ENCODE measurements around the gene BLNK. TPM values are rescaled to one million over a fixed set of nuclear protein-coding genes. Genes with fewer than 3 reads are reported as not detected.

Gene BLNK
- polyA plus RNA-seq, 2 of the 4 experiments (the other 2 are of a cell fraction), result not detected

DNA sequence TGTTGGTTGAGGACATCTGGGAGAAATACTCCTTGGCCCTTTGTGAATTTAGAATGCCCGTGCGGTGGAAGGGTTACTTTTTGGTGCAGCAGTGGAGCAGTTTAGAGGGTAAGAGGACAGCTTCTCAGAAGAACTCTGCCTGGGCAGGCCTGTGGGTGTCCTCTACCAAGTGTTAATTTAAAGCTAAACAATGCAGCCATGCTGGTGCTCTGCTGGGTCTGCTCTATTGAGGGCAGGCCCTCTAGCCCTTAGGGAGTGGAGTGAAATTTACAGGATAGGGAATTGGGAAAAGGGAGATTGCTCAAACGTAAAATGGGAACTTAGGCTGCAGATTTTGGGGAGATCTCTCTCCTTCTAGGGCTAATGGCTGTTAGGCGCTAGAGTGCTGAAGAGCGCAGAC is 22.1 kb downstream of the BLNK start:
- no peak for ATAC-seq
- CTCF ChIA-PET, result interaction anchor here (0.9 to 1.9 kb wide), 4 partner anchors 9 to 232 kb away, joined by 3 to 8 read pairs (median 4); no protein-coding TSS in a partner anchor

DNA sequence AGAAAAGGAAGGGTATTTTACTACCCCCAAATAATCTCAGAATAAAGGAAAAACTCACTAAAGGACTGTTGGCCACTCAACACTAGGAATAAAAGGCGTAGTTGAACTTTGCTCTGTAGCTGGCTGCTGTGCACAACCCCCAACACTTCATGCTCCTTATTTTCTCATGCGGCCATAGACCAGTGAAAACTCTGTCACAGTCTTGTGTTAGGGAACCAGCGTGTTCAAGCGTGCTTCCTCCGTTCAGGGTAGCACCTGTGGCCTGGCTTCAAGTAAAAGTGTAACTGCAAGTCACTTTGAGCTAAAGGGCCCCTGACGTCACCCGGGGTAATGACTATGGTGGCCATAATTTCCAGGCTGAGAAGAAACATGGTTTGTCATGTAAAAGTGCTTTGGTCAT is 27.0 kb downstream of the BLNK start:
- FAIRE-seq (no peak), DNase-seq (ENCODE audit: low read depth in 1 of 2, low spot score in 1 of 2) (no peak), ATAC-seq (no peak)
- no peak overlapping the region for H3K27ac ChIP-seq
- H3K4me2 ChIP-seq, result no peak overlapping the region
- no peaks in the 10 kb centered on the region for H3K9me3 ChIP-seq
- ChIA-PET POLR2A (no interaction called here), CTCF (interaction anchor here (2.9 kb wide), 1 partner anchor 15 kb away, joined by 10 read pairs; no protein-coding TSS in a partner anchor)
- TF ChIP-seq HOXB13 (CRISPR knock-in tag; IDR thresholded peaks at IDR 0.05; ENCODE audit: low read depth) (no peak), EHMT2 (IDR thresholded peaks at IDR 0.05; ENCODE audit: low read depth) (no peak), TFCP2L1 (CRISPR knock-in tag; IDR thresholded peaks at IDR 0.05) (no peak), GATA3 (IDR thresholded peaks at IDR 0.05; ENCODE audit: borderline replicate concordance) (no peak), HEYL (CRISPR knock-in tag; IDR thresholded peaks at IDR 0.05) (no peak), RCOR1 (IDR thresholded peaks at IDR 0.05; ENCODE audit: low read depth, low read length) (no peak), MAZ (IDR thresholded peaks at IDR 0.05; ENCODE audit: borderline replicate concordance, low read depth, low read length) (no peak), NR3C1 (IDR thresholded peaks at IDR 0.05) (no peak), HOXB5 (CRISPR knock-in tag; IDR thresholded peaks at IDR 0.05) (no peak)
- TF ChIP-seq, protein P1, sequence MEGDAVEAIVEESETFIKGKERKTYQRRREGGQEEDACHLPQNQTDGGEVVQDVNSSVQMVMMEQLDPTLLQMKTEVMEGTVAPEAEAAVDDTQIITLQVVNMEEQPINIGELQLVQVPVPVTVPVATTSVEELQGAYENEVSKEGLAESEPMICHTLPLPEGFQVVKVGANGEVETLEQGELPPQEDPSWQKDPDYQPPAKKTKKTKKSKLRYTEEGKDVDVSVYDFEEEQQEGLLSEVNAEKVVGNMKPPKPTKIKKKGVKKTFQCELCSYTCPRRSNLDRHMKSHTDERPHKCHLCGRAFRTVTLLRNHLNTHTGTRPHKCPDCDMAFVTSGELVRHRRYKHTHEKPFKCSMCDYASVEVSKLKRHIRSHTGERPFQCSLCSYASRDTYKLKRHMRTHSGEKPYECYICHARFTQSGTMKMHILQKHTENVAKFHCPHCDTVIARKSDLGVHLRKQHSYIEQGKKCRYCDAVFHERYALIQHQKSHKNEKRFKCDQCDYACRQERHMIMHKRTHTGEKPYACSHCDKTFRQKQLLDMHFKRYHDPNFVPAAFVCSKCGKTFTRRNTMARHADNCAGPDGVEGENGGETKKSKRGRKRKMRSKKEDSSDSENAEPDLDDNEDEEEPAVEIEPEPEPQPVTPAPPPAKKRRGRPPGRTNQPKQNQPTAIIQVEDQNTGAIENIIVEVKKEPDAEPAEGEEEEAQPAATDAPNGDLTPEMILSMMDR (IDR thresholded peaks at IDR 0.05), result no peak
- TF ChIP-seq, protein P2, sequence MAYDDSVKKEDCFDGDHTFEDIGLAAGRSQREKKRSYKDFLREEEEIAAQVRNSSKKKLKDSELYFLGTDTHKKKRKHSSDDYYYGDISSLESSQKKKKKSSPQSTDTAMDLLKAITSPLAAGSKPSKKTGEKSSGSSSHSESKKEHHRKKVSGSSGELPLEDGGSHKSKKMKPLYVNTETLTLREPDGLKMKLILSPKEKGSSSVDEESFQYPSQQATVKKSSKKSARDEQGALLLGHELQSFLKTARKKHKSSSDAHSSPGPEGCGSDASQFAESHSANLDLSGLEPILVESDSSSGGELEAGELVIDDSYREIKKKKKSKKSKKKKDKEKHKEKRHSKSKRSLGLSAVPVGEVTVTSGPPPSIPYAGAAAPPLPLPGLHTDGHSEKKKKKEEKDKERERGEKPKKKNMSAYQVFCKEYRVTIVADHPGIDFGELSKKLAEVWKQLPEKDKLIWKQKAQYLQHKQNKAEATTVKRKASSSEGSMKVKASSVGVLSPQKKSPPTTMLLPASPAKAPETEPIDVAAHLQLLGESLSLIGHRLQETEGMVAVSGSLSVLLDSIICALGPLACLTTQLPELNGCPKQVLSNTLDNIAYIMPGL (CRISPR knock-in tag; IDR thresholded peaks at IDR 0.05; ENCODE audit: borderline replicate concordance), result no peak
- TF ChIP-seq, protein P3, sequence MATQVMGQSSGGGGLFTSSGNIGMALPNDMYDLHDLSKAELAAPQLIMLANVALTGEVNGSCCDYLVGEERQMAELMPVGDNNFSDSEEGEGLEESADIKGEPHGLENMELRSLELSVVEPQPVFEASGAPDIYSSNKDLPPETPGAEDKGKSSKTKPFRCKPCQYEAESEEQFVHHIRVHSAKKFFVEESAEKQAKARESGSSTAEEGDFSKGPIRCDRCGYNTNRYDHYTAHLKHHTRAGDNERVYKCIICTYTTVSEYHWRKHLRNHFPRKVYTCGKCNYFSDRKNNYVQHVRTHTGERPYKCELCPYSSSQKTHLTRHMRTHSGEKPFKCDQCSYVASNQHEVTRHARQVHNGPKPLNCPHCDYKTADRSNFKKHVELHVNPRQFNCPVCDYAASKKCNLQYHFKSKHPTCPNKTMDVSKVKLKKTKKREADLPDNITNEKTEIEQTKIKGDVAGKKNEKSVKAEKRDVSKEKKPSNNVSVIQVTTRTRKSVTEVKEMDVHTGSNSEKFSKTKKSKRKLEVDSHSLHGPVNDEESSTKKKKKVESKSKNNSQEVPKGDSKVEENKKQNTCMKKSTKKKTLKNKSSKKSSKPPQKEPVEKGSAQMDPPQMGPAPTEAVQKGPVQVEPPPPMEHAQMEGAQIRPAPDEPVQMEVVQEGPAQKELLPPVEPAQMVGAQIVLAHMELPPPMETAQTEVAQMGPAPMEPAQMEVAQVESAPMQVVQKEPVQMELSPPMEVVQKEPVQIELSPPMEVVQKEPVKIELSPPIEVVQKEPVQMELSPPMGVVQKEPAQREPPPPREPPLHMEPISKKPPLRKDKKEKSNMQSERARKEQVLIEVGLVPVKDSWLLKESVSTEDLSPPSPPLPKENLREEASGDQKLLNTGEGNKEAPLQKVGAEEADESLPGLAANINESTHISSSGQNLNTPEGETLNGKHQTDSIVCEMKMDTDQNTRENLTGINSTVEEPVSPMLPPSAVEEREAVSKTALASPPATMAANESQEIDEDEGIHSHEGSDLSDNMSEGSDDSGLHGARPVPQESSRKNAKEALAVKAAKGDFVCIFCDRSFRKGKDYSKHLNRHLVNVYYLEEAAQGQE (IDR thresholded peaks at IDR 0.05), result no peak
- H3K4me3 ChIP-seq, result no peak overlapping the region
- H3K4me1 ChIP-seq, result no peaks in the 10 kb centered on the region
- 63% methylated on average over 7 of the region's 7 CpGs for WGBS (ENCODE audit: missing lambda C conversion rate)

More for the DNA sequence above, 22.1 kb downstream of the BLNK start:
- 79% methylated on average over 5 of the region's 5 CpGs for WGBS (ENCODE audit: missing lambda C conversion rate)
- no peak overlapping the region for H3K4me2 ChIP-seq
- no peak for DNase-seq (ENCODE audit: low read depth in 1 of 2, low spot score in 1 of 2)
- H3K4me1 ChIP-seq, result no peaks in the 10 kb centered on the region
- H3K9me3 ChIP-seq, result no peaks in the 10 kb centered on the region
- H3K4me3 ChIP-seq, result no peak overlapping the region
- no peak overlapping the region for H3K27ac ChIP-seq
- no peak for FAIRE-seq
- POLR2A ChIA-PET, result no interaction called here
- TF ChIP-seq, protein P4, sequence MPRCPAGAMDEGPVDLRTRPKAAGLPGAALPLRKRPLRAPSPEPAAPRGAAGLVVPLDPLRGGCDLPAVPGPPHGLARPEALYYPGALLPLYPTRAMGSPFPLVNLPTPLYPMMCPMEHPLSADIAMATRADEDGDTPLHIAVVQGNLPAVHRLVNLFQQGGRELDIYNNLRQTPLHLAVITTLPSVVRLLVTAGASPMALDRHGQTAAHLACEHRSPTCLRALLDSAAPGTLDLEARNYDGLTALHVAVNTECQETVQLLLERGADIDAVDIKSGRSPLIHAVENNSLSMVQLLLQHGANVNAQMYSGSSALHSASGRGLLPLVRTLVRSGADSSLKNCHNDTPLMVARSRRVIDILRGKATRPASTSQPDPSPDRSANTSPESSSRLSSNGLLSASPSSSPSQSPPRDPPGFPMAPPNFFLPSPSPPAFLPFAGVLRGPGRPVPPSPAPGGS (IDR thresholded peaks at IDR 0.05), result no peak
- TF ChIP-seq, protein P5, sequence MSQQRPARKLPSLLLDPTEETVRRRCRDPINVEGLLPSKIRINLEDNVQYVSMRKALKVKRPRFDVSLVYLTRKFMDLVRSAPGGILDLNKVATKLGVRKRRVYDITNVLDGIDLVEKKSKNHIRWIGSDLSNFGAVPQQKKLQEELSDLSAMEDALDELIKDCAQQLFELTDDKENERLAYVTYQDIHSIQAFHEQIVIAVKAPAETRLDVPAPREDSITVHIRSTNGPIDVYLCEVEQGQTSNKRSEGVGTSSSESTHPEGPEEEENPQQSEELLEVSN (IDR thresholded peaks at IDR 0.05; ENCODE audit: borderline replicate concordance, low read depth), result no peak
- TF ChIP-seq HDAC2 (IDR thresholded peaks at IDR 0.05) (no peak), CBX2 (IDR thresholded peaks at IDR 0.05; ENCODE audit: borderline replicate concordance, low read depth) (no peak), JUN (IDR thresholded peaks at IDR 0.05) (no peak), RFX5 (IDR thresholded peaks at IDR 0.05) (no peak)
- TF ChIP-seq, protein P6, sequence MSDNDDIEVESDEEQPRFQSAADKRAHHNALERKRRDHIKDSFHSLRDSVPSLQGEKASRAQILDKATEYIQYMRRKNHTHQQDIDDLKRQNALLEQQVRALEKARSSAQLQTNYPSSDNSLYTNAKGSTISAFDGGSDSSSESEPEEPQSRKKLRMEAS (IDR thresholded peaks at IDR 0.05), result no peak
